Measurements from ENCODE around the gene STK32B. TPM values are rescaled to one million over a fixed set of nuclear protein-coding genes. Genes with fewer than 3 reads are reported as not detected.
A peak's percentile ranks its signal among the peaks of the same experiment; 100 is the strongest.
"Not testable (repeated sequence)": the region's sequence is repeated elsewhere in the genome, so short reads cannot be mapped to it uniquely, and the experiment has no call there.

Gene STK32B
- total and polyA plus RNA-seq, 2 of the 4 experiments (the other 2 are of a cell fraction) = 5.5 to 6.3 TPM

DNA sequence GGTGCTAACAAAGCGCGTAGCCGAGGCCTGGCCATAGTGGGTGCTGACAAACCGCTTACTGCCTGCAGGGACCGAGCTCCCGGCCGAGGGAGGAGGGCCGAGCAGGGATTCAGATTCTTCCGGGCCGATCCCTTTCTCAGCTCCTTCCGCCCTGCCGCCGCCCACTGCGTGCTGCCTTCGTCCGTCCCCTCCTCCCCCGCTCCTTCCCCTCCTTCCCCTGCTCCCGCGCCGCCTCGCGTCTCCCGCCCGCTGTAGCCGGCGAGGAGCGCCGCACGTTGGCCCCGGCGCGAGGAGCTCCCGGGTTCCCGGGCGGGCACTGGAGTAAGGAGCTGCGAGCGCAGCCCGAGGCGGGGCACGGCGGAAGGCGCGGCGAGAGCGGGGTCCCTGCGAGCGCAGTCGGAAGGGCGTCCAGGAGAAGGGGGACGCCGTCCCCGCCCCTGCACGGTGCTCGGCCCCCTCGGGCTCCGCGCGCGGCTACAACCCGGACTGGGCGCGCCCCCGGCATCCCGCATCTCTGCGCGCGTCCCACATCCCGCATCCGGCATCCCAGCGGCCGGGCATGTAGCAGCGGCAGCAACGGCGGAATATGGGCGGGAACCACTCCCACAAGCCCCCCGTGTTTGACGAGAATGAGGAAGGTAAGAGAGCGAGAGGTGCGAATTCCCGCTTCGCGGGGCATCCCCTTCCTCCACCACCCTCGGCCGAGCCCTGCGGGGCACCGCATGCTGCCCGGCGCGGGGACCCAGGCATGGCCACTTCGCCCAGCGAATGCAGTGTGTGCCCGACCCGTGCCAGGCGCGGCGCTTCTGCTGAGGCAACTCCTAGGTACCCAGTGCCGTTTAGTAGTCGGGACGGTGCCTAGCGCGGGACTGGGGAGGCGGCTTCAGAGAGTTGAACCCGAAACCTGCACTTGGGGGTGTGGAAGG is at the start of gene STK32B (continued):
- TF ChIP-seq RFX5 (IDR thresholded peaks at IDR 0.05; ENCODE audit: low read depth, low read length) (no peak), NFE2L2 (IDR thresholded peaks at IDR 0.05; ENCODE audit: low read depth, low read length) (no peak)
- TF ChIP-seq, protein P1, sequence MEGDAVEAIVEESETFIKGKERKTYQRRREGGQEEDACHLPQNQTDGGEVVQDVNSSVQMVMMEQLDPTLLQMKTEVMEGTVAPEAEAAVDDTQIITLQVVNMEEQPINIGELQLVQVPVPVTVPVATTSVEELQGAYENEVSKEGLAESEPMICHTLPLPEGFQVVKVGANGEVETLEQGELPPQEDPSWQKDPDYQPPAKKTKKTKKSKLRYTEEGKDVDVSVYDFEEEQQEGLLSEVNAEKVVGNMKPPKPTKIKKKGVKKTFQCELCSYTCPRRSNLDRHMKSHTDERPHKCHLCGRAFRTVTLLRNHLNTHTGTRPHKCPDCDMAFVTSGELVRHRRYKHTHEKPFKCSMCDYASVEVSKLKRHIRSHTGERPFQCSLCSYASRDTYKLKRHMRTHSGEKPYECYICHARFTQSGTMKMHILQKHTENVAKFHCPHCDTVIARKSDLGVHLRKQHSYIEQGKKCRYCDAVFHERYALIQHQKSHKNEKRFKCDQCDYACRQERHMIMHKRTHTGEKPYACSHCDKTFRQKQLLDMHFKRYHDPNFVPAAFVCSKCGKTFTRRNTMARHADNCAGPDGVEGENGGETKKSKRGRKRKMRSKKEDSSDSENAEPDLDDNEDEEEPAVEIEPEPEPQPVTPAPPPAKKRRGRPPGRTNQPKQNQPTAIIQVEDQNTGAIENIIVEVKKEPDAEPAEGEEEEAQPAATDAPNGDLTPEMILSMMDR (conservative IDR thresholded peaks at IDR 0.05; ENCODE audit: low read depth, low read length) = peak; percentile 1; the same call in 1 of the 2 replicates

DNA sequence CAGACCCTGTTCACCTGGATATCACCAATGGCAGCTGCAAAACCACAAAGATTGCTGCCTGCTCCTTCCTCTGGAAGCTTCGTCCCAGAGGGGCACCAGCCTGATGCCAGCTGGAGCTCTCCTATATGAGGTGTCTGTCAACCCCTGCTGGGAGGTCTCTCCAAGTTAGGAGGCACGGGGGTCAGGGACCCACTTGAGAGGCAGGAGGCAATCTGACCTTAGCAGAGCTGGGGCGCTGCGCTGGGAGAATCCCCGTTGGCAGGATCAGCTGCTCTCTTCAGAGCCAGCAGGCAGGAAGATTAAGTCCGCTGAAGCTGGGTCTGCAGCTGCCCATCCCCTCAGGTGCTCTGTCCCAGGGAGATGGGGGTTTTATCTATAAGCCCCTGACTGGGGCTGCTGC is 49.6 kb upstream of the STK32B start:
- H3K4me2 ChIP-seq (ENCODE audit: low read depth, low read length); H3K56ac ChIP-seq (ENCODE audit: extremely low read depth, insufficient read depth, low read length); H2AK9ac ChIP-seq (replicated peaks; ENCODE audit: low read depth, low read length, poor library complexity); H4K91ac ChIP-seq (ENCODE audit: insufficient read depth, low read depth, low read length); H3K27ac ChIP-seq (ENCODE audit: insufficient read depth, low read length); H3K36me3 ChIP-seq (ENCODE audit: control insufficient read depth, insufficient read depth, low read length); POLR2A ChIA-PET (ENCODE audit: unreplicated experiment); H3K23ac ChIP-seq (ENCODE audit: low read depth, low read length); H3K4me1 ChIP-seq (ENCODE audit: control insufficient read depth, insufficient read depth, low read length); H3K9ac ChIP-seq (ENCODE audit: low read depth, low read length); H3K4ac ChIP-seq (ENCODE audit: low read depth, low read length); H2BK15ac ChIP-seq (ENCODE audit: low read depth, low read length); H2BK20ac ChIP-seq (ENCODE audit: low read depth, low read length); H3K79me1 ChIP-seq (ENCODE audit: low read depth in 1 of 2, low read length in 2 of 2); DNase-seq; H3K14ac ChIP-seq (replicated peaks; ENCODE audit: low read depth, low read length); in situ Hi-C loops (cut with MboI; ENCODE audit: low sequenced_read_pairs); H4K5ac ChIP-seq (ENCODE audit: low read depth, low read length); CTCF ChIA-PET; H2AFZ ChIP-seq (replicated peaks; ENCODE audit: low read length, poor library complexity); H3K9me1 ChIP-seq (ENCODE audit: insufficient read depth, low read length); H4K20me1 ChIP-seq (ENCODE audit: insufficient read depth, low read length); H3K4me3 ChIP-seq (ENCODE audit: insufficient read depth, low read depth, low read length); H2BK5ac ChIP-seq (ENCODE audit: low read depth, low read length, poor library complexity, severe bottlenecking); H2BK120ac ChIP-seq (ENCODE audit: low read depth, low read length); dilution Hi-C loops (cut with HindIII; ENCODE audit: low sequenced_read_pairs, unreplicated experiment); H2AK5ac ChIP-seq (ENCODE audit: low read depth, low read length); ATAC-seq (ENCODE audit: low read depth); H4K8ac ChIP-seq (ENCODE audit: low read depth in 2 of 2, low read length in 2 of 2); H3K9me3 ChIP-seq (ENCODE audit: control insufficient read depth, insufficient read depth, low read length); H3K18ac ChIP-seq (ENCODE audit: low read depth, low read length); BruUV-seq (replicated peaks); intact Hi-C loops (cut with micrococcal nuclease): not testable (repeated sequence)
- 17% methylated on average over 1 of the region's 6 CpGs; no CpG with 5 or more reads in 1 of the 2 experiments for WGBS, 2 experiments (ENCODE audit: extremely low coverage in 2 of 2, insufficient read length in 1 of 2)
- peaks cover 23% of the 10 kb centered on the region for H3K27me3 ChIP-seq (ENCODE audit: control insufficient read depth, insufficient read depth, low read length)
